Measurements from ENCODE around the gene GDPD5.
A peak's percentile ranks its signal among the peaks of the same experiment; 100 is the strongest.

GDPD5 gene

GRCh38 chr11:75475767-75476650 lies 49.7 kb downstream of the GDPD5 start:
- H3K9me3 Mint-ChIP-seq: no peaks in the 10 kb centered on the region
- ATAC-seq (ENCODE audit: low read depth): no peak
- no peaks in the 10 kb centered on the region for H3K27me3 Mint-ChIP-seq
- no peak overlapping the region for H3K27ac Mint-ChIP-seq
- no peak overlapping the region for H3K4me3 Mint-ChIP-seq
- H3K36me3 Mint-ChIP-seq: peaks cover 20% of the 10 kb centered on the region
- H3K4me1 Mint-ChIP-seq: peaks cover 11% of the 10 kb centered on the region
- DNase-seq (ENCODE audit: low spot score in 2 of 2): no peak

DNA sequence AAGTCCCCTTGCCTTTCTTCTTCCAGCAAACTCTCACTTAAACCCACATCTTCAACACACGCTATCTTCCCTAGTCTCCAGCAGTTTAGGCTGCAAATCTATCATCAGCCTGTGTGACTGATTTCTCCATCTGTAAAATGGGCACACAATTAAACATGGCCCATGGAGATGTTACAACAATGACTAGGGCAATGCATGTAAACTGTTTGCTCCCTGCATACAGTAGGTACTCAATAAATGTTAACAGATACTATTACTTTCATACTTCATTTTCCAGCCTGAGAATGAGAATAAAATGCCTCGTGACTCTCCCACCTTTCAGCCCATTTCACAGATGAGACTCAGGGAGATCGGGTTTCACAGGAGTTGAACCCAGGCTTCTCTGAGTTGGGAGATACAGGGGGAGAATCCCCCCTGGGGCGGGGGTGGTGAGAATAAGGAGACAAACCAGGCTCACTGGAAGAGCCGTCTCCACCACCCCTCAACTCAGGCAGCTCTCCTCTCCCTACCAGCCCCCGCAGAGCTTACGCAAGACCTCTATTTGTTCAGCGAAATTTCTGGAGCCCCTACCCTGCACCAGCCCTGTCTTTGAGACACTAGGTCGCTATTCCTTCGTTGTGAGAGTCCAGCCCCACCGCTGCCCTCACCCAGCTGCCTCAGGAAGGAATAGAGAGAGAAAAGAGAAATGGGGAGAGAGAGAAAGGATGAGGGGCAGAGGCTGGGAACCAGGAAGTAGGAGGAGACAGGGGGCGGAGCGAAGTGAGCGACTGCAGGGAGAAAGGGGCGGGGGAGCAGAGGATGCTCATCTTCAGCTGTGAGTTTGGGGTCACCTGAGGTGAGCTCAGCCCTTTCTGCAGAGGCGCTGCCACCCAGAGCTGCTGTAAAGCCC lies 50.6 kb downstream of the GDPD5 start:
- Mint-ChIP-seq H3K4me1 (peaks cover 14% of the 10 kb centered on the region), H3K9me3 (no peaks in the 10 kb centered on the region), H3K4me3 (peak overlapping the region; percentile 52), H3K36me3 (peaks cover 22% of the 10 kb centered on the region), H3K27me3 (no peaks in the 10 kb centered on the region), H3K27ac (no peak overlapping the region)
- no peak for DNase-seq (ENCODE audit: low spot score in 2 of 2)
- ATAC-seq (ENCODE audit: low read depth): peak; percentile 27

DNA sequence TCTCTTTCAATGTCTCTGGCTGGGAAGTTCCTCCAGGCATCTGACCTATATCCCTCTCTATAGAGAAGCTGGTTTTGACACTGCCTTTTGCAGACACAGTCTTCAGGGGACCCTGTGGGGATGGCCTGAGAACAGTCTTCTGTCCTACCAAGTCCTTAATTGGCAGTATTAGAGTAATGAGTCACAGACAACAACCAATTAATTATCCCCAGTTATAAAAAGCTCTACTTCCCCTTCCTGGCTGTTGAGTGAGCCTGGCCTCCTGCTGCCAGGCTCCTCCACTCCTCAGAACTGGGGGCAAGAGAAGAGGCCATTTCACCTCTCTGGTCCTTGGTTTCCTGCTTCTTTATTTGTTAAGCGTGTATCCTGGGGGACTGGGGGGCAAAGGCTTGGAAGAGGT lies 51.5 kb downstream of the GDPD5 start:
- no peak overlapping the region for H3K4me3 Mint-ChIP-seq
- peaks cover 28% of the 10 kb centered on the region for H3K36me3 Mint-ChIP-seq
- H3K27ac Mint-ChIP-seq: no peak overlapping the region
- ATAC-seq (ENCODE audit: low read depth) (no peak), DNase-seq (ENCODE audit: low spot score in 2 of 2) (no peak)
- no peaks in the 10 kb centered on the region for H3K9me3 Mint-ChIP-seq
- H3K4me1 Mint-ChIP-seq: peaks cover 19% of the 10 kb centered on the region
- no peaks in the 10 kb centered on the region for H3K27me3 Mint-ChIP-seq

GRCh38 chr11:75473684-75474083 lies 52.1 kb downstream of the GDPD5 start:
- H3K4me3 Mint-ChIP-seq: no peak overlapping the region
- ATAC-seq (ENCODE audit: low read depth) (no peak), DNase-seq (ENCODE audit: low spot score in 2 of 2) (no peak)
- H3K9me3 Mint-ChIP-seq: no peaks in the 10 kb centered on the region
- H3K27me3 Mint-ChIP-seq: no peaks in the 10 kb centered on the region
- H3K4me1 Mint-ChIP-seq: peaks cover 19% of the 10 kb centered on the region
- peaks cover 28% of the 10 kb centered on the region for H3K36me3 Mint-ChIP-seq
- no peak overlapping the region for H3K27ac Mint-ChIP-seq

DNA sequence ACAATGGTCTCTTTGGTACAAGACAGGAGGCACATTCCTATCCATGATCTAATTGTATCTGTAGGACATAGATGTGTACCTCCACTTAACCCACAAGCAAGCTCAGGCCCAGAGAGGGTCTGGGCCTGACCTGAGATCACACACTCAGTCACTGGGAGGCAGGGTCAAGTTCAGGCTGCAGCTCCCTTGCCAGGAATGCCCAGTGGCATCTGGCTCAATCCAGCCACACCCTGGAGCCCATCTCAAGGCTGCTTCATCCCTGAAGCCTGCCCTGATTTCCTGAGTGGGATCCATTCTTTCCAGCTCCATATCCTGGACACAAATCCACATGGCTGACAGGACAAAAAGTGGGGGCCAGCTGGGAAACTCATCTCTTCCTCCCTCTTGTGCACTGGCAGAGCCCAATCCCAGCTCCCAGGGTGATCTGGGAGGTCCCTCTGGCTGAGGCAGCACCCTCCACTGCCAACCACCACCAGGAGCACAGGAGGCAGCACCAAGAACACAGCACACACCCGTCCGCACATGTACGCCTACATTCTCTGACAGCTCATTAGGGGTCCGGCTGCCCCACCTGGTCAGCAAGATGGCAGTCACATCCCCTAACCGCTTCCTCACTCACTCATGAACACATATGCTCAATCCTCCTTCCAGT lies 53.5 kb downstream of the GDPD5 start:
- H3K27ac Mint-ChIP-seq: no peak overlapping the region
- H3K4me1 Mint-ChIP-seq: peaks cover 22% of the 10 kb centered on the region

GRCh38 chr11:75471176-75471973 lies 54.4 kb downstream of the GDPD5 start:
- no peak overlapping the region for H3K27ac Mint-ChIP-seq
- ATAC-seq (ENCODE audit: low read depth) (no peak), DNase-seq (ENCODE audit: low spot score in 2 of 2) (no peak)
- H3K36me3 Mint-ChIP-seq: peaks cover 30% of the 10 kb centered on the region
- H3K9me3 Mint-ChIP-seq: no peaks in the 10 kb centered on the region
- H3K4me1 Mint-ChIP-seq: peaks cover 30% of the 10 kb centered on the region
- no peak overlapping the region for H3K4me3 Mint-ChIP-seq
- H3K27me3 Mint-ChIP-seq: no peaks in the 10 kb centered on the region

More for the DNA sequence above, 53.5 kb downstream of the GDPD5 start:
- ATAC-seq (ENCODE audit: low read depth) (no peak), DNase-seq (ENCODE audit: low spot score in 2 of 2) (no peak)
- H3K27me3 Mint-ChIP-seq: no peaks in the 10 kb centered on the region
- H3K9me3 Mint-ChIP-seq: no peaks in the 10 kb centered on the region
- peaks cover 27% of the 10 kb centered on the region for H3K36me3 Mint-ChIP-seq
- no peak overlapping the region for H3K4me3 Mint-ChIP-seq

GRCh38 chr11:75470476-75471080 lies 55.2 kb downstream of the GDPD5 start:
- peaks cover 35% of the 10 kb centered on the region for H3K4me1 Mint-ChIP-seq
- H3K27ac Mint-ChIP-seq: no peak overlapping the region
- peaks cover 32% of the 10 kb centered on the region for H3K36me3 Mint-ChIP-seq
- H3K4me3 Mint-ChIP-seq: no peak overlapping the region
- ATAC-seq (ENCODE audit: low read depth) (no peak), DNase-seq (ENCODE audit: low spot score in 2 of 2) (no peak)
- no peaks in the 10 kb centered on the region for H3K9me3 Mint-ChIP-seq
- no peaks in the 10 kb centered on the region for H3K27me3 Mint-ChIP-seq

GRCh38 chr11:75469785-75470405 lies 55.8 kb downstream of the GDPD5 start:
- no peaks in the 10 kb centered on the region for H3K27me3 Mint-ChIP-seq
- peaks cover 31% of the 10 kb centered on the region for H3K4me1 Mint-ChIP-seq
- peaks cover 29% of the 10 kb centered on the region for H3K36me3 Mint-ChIP-seq
- no peak overlapping the region for H3K27ac Mint-ChIP-seq
- DNase-seq (ENCODE audit: low spot score in 2 of 2): no peak
- H3K9me3 Mint-ChIP-seq: no peaks in the 10 kb centered on the region
- no peak overlapping the region for H3K4me3 Mint-ChIP-seq
- no peak for ATAC-seq (ENCODE audit: low read depth)

DNA sequence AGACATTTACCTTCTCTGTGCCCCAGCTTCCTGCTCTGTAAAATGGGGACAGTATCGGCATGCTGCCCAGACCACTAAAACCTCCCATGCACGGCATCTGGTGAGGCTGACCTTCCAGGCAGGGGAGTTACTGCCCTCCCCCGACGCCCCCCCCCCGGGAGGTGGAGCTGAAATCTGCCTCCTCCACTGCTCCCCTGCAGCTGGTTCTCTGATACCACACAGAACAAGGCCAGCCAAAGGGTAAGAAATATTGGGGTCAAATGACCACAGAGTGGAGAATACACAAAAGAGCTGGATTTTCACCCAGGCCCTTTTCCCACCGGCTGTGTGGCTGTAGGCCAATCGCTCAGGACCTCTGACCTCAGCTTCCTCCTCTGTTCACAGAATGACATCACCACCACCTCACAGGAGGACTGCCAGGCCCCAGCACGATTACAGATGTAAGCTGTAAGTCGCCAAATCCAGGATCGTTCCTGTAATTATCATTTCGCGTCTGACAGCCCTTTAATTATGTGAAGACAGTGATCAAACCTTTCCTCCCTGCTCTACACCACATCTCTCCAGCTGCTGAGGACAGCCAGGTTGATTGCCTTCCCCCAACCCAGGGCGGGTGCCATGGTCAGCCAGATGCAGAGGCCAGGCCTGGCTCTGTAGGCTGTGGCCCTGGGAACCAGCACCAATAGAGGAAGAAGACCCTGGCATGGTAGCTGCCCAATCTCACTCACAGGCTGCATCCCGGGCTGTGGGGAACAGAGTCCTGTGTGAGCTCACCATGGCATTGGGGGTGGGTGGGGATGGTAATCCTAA lies 57.0 kb downstream of the GDPD5 start:
- Mint-ChIP-seq H3K27ac (no peak overlapping the region), H3K4me1 (peaks cover 28% of the 10 kb centered on the region), H3K4me3 (no peak overlapping the region), H3K9me3 (no peaks in the 10 kb centered on the region), H3K27me3 (no peaks in the 10 kb centered on the region), H3K36me3 (peaks cover 31% of the 10 kb centered on the region)
- ATAC-seq (ENCODE audit: low read depth) (no peak), DNase-seq (ENCODE audit: low spot score in 2 of 2) (no peak)

GRCh38 chr11:75467881-75468280 lies 57.9 kb downstream of the GDPD5 start:
- DNase-seq (ENCODE audit: low spot score in 2 of 2) (no peak), ATAC-seq (ENCODE audit: low read depth) (no peak)
- Mint-ChIP-seq H3K27ac (peak overlapping the region; percentile 49), H3K4me1 (peaks cover 28% of the 10 kb centered on the region), H3K9me3 (no peaks in the 10 kb centered on the region), H3K36me3 (peaks cover 27% of the 10 kb centered on the region), H3K4me3 (no peak overlapping the region), H3K27me3 (no peaks in the 10 kb centered on the region)

GRCh38 chr11:75467311-75467710 lies 58.4 kb downstream of the GDPD5 start:
- H3K27me3 Mint-ChIP-seq: no peaks in the 10 kb centered on the region
- no peak overlapping the region for H3K4me3 Mint-ChIP-seq
- no peaks in the 10 kb centered on the region for H3K9me3 Mint-ChIP-seq
- peak overlapping the region; percentile 9 for H3K27ac Mint-ChIP-seq
- H3K4me1 Mint-ChIP-seq: peaks cover 26% of the 10 kb centered on the region
- no peak for DNase-seq (ENCODE audit: low spot score in 2 of 2)
- H3K36me3 Mint-ChIP-seq: peaks cover 24% of the 10 kb centered on the region
- ATAC-seq (ENCODE audit: low read depth): no peak

Measured in memory B cell (primary cell).